PFSK-1 (cell line): Measurements from ENCODE around the gene MTMR4.

Experiments
- POLR2AphosphoS5 ChIP-seq: IDR thresholded peaks from 2 replicates; pipeline ENCODE4 v1.6.1; 2012; ENCODE audit warnings: low read depth, mild to moderate bottlenecking, control low read depth, low read length, moderate library complexity
- REST ChIP-seq, 2 experiments: IDR thresholded peaks; 2 replicates each; pipeline versions ENCODE4 v1.6.1 to v1.8.0; 2011 to 2012; ENCODE audit warnings: low read depth in 2 of 2, low read length in 2 of 2, control low read depth in 1 of 2, inconsistent platforms in 1 of 2, mild to moderate bottlenecking in 1 of 2, moderate library complexity in 1 of 2; ENCODE audit not compliant: insufficient read depth in 1 of 2
- SIN3A ChIP-seq: IDR thresholded peaks from 2 replicates; pipeline ENCODE4 v1.6.1; 2012; ENCODE audit warnings: mild to moderate bottlenecking, low read length, moderate library complexity, borderline replicate concordance; ENCODE audit not compliant: insufficient read depth
- TAF1 ChIP-seq: IDR thresholded peaks from 2 replicates; pipeline ENCODE4 v1.6.1; 2012; ENCODE audit warnings: low read length, control low read depth, borderline replicate concordance; ENCODE audit not compliant: insufficient read depth

DNA sequence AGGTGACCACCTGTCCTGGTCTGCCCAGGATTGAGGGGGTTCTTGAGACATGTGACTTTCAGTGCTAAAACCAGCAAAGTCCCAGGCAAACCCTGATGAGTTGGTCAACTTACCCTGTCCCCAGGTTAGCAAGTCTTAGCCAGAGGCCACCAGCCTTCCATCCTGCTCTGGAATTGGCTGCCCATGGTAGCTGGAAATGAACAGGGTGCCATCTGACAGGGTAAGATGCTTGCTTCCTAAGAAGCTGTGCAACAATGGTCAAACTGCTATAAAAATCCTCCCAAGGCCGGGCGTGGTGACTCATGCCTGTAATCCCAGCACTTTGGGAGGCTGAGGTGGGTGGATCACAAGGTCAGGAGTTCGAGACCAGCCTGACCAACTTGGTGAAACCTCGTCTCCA is 22.8 kb upstream of the MTMR4 start:
- TF ChIP-seq POLR2AphosphoS5 (no peak), TAF1 (no peak), REST (IDR thresholded peaks at IDR 0.05; ENCODE audit: insufficient read depth in 1 of 2, low read depth in 2 of 2, low read length in 2 of 2) (no peak), SIN3A (no peak)
